Tibial nerve (tissue), 4 donors: ENCODE data around the gene BANP.

ENCODE experiments used
- EP300 ChIP-seq, 2 donors: sonication (generic); formaldehyde crosslinking; IDR thresholded peaks; one replicate each; pipeline ENCODE4 v1.6.1; 2017; ENCODE audit warnings: antibody characterized with exemption in 2 of 2, mild to moderate bottlenecking in 1 of 2
- POLR2A ChIP-seq, 2 donors: fragments of 450-650 bp; IDR thresholded peaks; one replicate each; pipeline ENCODE4 v1.6.1; 2017; ENCODE audit warnings: antibody characterized with exemption in 2 of 2, mild to moderate bottlenecking in 2 of 2, moderate library complexity in 2 of 2
- TF ChIP-seq, protein P1 (sequence below), 5 experiments: fragments of 200-600 bp in 3 of 5; fragments of 450-650 bp in 2 of 5; sonication (generic) in 3 of 5; IDR thresholded peaks; one replicate each; pipeline ENCODE4 v1.5.1; 2016 to 2019; ENCODE audit warnings: antibody characterized with exemption in 5 of 5, mild to moderate bottlenecking in 3 of 5, moderate library complexity in 2 of 5

DNA sequence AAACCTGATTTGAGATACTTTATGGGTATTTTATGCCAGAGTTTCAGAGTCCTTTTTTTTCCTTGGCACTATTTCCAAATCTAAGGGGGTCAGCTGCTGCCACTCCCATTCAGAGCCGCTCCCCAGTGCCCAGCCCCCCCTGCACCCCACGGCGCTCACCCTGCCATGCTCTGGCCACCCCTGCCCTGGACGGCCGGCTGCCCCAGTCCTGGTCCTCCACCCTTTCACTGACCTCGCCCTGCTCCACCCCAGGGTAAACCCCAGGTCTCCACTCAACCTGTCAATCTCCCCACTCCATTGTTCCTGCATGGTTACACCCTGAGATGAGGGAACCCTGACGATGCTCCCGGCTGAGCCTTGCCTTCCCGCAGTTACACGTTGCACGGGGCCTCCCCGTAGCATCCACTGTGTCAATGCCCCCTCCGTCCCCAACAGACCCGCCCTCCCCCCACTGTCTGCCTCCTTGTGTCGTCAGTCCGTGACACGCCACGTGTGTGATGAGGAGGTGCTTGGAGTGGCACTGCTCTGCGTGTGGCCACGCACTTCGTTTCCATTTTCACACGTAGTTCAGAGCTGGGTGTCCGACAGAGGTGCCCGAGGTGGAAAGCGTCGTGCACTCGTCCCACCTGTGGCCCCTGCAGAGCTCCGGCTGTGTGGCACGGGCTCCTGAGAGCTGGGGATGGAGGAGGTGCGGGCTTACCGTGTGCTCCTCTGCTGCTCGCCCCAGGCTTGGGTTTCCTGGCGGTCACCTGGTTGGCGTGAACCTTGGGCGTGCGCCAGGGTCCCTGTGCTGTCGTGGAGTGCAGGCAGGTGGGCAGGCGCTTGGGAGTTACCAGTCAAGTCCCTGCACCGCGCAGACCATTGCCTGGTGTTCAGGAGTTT lies 116.5 kb downstream of the BANP start:
- TF ChIP-seq, protein P1, sequence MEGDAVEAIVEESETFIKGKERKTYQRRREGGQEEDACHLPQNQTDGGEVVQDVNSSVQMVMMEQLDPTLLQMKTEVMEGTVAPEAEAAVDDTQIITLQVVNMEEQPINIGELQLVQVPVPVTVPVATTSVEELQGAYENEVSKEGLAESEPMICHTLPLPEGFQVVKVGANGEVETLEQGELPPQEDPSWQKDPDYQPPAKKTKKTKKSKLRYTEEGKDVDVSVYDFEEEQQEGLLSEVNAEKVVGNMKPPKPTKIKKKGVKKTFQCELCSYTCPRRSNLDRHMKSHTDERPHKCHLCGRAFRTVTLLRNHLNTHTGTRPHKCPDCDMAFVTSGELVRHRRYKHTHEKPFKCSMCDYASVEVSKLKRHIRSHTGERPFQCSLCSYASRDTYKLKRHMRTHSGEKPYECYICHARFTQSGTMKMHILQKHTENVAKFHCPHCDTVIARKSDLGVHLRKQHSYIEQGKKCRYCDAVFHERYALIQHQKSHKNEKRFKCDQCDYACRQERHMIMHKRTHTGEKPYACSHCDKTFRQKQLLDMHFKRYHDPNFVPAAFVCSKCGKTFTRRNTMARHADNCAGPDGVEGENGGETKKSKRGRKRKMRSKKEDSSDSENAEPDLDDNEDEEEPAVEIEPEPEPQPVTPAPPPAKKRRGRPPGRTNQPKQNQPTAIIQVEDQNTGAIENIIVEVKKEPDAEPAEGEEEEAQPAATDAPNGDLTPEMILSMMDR (IDR thresholded peaks at IDR 0.05): no peak
- TF ChIP-seq EP300 (IDR thresholded peaks at IDR 0.05) (no peak), POLR2A (IDR thresholded peaks at IDR 0.05) (no peak)
